OCI-LY3 (cell line): Measurements from ENCODE around the gene RAPGEF1.

Source experiments
- CTCF ChIP-seq: fragments of 200-600, 300-600 bp; sonication (generic); IDR thresholded peaks from 2 replicates; pipeline ENCODE4 v1.5.1; 2014; ENCODE audit warnings: antibody characterized with exemption, low read length, low read depth
- EZH2phosphoT487 ChIP-seq: fragments of 200-600 bp; shearing (Covaris generic); IDR thresholded peaks from 2 replicates; pipeline ENCODE4 v1.6.1; 2018; ENCODE audit warnings: antibody characterized with exemption, mixed run types, low read depth

GRCh38 chr9:131554087-131554842 lies 185.6 kb downstream of the RAPGEF1 start:
- no peak for TF ChIP-seq CTCF
- TF ChIP-seq EZH2phosphoT487, result no peak
